AG09309 (cell line): ENCODE results near the gene MYO18A.

ENCODE experiments used
- DNase-seq: peaks from one replicate; pipeline ENCODE4 v3.0.0-alpha.2; 2010; ENCODE audit warnings: low read depth
- H3K4me3 ChIP-seq: 2 replicates; pipeline ENCODE4 v1.5.1; 2011; ENCODE audit warnings: mild to moderate bottlenecking, low read depth, low read length, moderate library complexity; ENCODE audit not compliant: control insufficient read depth
- CTCF ChIP-seq: IDR thresholded peaks from 2 replicates; pipeline ENCODE4 v1.5.1; 2011; ENCODE audit warnings: mild to moderate bottlenecking, low read depth, low read length, inconsistent platforms; ENCODE audit not compliant: insufficient read depth, control insufficient read depth; ENCODE audit errors: missing control alignments

Gene MYO18A

GRCh38 chr17:29112771-29113295, 67.4 kb downstream of the MYO18A start:
- TF ChIP-seq CTCF: no peak
- no peak overlapping the region for H3K4me3 ChIP-seq
- no peak for DNase-seq

- DNase-seq: no peak
- H3K4me3 ChIP-seq: no peak overlapping the region
- TF ChIP-seq CTCF: peak; percentile 100
Measured at GRCh38 chr17:29111816-29112499, 68.2 kb downstream of the MYO18A start.

GRCh38 chr17:29110372-29110757, 69.8 kb downstream of the MYO18A start:
- TF ChIP-seq CTCF: no peak
- DNase-seq: no peak
- H3K4me3 ChIP-seq: no peak overlapping the region

- no peak for TF ChIP-seq CTCF
- DNase-seq: no peak
- H3K4me3 ChIP-seq: no peak overlapping the region
Measured at GRCh38 chr17:29109477-29110371, 70.5 kb downstream of the MYO18A start.

GRCh38 chr17:29108823-29109476, 71.2 kb downstream of the MYO18A start:
- TF ChIP-seq CTCF: no peak
- no peak overlapping the region for H3K4me3 ChIP-seq
- DNase-seq: no peak
